Mucosa of gallbladder (tissue), 1 donor: ENCODE measurements around the gene MED15. TPM values are rescaled to one million over a fixed set of nuclear protein-coding genes. Genes with fewer than 3 reads are reported as not detected.
"Not testable (repeated sequence)": the region's sequence is repeated elsewhere in the genome, so short reads cannot be mapped to it uniquely, and the experiment has no call there.

ENCODE experiments used
- DNase-seq: peaks from one replicate; pipeline ENCODE4 v3.0.0-alpha.2; 2020; ENCODE audit warnings: low spot score
- total RNA-seq: library from RNA; stranded (reverse); gene quantifications from one replicate; pipeline ENCODE4 v1.2.1, GENCODE V29; 2021
- donor health status: DM: no; HTN: no; CAD: no.

Gene MED15, protein sequence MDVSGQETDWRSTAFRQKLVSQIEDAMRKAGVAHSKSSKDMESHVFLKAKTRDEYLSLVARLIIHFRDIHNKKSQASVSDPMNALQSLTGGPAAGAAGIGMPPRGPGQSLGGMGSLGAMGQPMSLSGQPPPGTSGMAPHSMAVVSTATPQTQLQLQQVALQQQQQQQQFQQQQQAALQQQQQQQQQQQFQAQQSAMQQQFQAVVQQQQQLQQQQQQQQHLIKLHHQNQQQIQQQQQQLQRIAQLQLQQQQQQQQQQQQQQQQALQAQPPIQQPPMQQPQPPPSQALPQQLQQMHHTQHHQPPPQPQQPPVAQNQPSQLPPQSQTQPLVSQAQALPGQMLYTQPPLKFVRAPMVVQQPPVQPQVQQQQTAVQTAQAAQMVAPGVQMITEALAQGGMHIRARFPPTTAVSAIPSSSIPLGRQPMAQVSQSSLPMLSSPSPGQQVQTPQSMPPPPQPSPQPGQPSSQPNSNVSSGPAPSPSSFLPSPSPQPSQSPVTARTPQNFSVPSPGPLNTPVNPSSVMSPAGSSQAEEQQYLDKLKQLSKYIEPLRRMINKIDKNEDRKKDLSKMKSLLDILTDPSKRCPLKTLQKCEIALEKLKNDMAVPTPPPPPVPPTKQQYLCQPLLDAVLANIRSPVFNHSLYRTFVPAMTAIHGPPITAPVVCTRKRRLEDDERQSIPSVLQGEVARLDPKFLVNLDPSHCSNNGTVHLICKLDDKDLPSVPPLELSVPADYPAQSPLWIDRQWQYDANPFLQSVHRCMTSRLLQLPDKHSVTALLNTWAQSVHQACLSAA
- 107 TPM for total RNA-seq

DNA sequence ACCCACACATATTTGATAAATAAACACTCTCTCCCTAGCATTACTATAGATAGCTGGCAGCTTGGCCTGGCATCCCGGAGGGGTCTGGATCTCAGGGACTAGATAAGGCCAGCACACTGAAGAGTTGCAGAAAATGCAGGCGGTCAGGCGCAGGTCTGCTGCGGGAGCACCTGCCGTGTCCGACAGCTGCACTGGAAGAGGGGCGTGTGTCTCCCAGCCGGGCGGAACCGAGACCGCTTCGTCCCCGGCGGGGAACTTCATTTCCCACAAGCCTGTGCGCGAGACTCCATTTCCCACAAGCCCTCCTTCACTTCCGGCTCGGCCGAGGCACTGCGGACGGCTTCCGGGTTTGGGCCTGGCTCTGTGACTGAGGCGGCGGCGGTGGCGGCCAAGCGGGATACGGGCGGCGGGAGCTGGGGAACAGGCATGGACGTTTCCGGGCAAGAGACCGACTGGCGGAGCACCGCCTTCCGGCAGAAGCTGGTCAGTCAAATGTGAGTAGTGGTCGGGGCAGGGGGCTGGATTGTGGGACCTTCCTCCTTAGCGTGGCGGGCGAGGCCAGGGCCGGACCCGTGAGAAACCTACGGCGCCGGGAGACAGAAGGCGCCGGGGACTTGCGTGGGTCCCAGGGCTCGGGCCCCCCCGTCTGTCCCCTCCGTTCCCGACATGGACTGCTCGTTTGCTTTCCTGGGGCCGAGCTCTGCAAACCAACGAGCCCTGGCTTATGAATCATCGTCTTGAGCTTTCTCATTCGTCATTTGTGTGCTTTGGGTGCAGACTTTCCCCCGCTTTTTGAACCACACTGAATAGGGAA lies at the start of gene MED15:
TSS of gene MED15 (plus strand) at position 358 of the 814 bp plus-strand sequence. CDS start at position 427, 69 bp downstream.
- peak; percentile 87 for DNase-seq

DNA sequence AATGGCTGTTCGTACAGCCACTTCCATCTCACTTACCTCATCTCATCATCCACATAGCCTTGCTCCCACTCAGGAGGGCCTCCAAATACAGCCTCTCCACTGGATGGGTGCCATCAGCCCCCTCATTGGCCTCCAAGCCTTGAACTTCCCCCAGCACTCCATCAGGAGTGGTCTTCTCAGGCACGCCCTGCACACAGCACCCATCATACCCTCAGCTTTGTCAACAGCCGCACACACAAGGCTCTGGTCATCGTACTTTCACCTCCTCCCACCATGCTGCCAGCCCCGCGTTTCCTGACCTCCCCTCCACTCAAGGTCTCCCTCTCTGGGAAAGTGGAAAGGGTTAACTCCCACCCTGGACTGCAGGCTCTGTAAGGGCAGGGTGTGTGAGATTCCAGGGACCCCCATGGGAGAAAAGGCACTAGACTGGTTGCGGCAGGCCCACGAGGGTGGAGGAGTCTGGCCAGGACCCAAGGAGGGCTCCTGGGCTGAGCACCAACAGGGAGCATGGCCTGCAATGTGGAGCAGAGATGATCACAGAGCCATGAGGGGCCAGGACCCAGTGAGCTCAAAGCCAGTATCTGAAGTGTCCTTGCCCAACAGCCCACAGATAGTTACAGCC lies 48.8 kb upstream of the MED15 start:
- DNase-seq = no peak

DNA sequence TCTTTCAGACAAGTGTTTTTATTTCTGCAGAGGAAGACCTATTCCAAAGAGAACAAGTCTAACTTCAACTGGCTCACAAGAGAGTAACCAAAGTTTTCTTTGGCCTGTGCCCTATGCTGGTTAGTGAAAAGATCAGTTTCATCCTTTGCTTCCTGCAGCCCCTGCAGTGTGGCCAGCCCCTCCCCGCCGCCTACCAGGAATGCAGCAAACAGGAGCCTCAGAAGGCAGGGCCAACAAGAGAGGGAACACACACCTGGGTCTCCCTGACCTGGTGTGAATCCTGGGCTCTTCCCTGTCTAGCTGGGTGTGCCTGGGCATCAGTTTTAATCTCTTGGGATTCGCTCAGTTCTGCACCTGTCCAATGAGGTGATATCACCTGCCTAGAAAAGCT lies 48.3 kb upstream of the MED15 start:
- no peak for DNase-seq

DNA sequence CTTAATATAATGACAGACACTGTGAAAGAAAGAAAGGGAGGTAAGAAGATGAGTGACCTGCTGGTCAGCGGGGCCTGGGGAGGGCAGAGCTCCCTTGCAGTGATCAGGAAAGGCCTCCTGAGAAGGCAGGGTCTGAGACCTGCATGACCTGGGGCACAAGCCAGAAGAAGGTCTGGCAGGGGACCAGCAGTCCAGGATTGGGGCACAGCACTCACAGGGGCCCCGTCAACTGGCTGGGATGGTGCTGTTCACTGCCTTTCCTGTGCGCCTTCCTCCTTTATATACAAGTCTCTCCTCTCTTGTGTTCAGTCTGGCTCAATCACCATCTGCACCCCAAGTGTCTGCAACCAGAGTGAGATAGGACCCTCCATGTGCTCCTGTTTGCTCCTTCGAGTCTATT lies 47.5 kb upstream of the MED15 start:
- no peak for DNase-seq

DNA sequence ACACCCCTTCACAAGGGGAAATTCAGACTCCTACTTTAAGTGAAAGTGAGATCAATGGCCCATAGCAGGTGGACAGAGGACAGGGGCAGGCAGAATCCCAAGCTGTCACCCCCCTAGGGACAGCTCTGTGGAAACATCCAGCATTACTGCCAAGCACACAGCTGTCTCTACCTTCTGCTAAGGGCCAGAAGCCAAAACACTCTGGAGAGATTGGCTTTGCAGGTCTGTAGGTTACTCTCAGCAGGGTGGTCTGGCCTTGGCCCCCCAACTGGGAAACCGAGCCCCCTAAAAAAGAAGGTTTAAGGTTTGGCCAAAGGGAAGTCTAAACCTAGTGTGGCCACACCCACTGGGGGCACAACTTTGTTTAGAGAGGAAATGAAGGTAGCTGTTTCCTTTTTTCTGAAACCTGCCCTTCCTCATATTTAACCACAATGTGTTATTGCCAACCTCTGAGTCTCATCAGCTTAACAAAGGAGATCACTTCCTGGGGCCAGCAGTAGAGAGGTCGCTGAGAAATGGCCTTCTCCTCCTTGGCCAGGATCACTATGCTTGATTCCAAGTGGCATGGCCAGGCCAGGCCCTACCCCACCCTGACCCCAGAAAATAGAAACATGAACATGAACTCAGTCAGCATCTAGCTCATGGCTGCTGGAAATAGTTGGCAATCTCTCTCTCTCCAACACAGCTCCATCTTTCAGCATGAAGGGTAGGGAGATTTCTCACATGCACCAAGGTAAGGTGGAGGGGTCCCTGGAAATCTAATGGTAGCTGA lies 43.9 kb upstream of the MED15 start:
- no peak for DNase-seq

DNA sequence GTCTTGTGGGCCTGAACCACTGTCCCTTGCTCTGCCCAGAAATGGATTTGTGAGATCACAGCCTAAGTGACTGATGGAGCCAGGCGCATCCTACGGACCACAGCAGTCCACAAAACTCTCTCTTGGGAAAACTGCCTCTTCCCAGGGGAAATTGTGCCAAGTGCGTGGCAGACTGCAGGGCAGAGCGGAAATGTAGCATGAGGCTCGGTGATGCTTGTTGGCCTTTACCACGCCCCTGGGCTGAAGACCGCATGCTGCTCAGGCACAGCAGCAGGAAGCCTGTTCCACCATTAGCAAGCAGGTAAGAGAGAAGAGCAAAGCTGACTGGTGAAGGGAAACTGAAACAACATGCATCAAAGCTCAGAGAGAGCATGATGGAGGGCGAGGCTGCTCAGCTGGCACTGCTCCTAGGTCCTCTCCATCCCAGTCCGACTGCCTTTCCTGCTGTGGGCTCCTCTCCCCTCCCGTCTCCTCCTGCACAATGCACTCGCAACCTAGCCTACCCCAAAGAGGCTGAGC lies 43.3 kb upstream of the MED15 start:
- DNase-seq = no peak

DNA sequence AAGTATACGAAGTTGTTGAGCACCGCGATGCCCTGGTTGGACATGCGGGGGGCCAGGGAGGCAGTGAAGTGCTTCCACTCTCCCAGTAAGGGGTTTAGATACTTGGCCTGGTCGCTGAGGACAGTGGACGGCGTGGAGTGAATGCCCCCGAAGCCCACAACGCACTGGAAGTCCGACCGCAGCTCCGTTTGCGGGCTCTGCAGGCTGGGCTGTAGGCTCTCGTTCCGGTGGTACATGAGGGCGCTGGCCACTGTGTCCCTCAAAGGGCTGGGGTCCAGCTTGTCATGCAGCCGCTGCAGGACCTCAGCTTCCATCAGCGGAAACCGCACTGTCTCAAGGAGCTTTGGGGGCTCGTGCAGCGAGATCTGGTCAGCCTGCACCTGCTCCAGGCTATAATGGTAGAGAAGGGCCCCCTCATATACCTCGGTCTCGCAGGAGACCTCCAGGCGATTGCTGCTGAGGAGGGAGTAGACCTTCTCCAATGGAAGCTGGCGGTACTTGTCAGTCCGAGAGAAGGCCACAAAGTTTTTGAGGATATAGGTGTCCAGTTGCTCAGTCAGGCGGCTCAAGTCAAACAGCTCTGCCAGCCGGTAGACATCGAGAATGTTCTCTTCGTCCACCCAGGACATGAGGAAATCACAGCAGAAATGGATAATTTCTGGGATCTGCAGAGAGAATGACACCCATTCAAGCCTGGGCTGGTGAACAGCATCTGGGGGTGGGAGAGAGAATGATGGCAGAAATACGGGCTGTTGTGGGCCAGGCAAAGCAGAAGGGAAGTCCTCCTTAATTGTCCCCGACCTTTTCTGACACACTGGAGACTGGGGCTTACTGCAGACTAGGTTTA lies 42.3 kb upstream of the MED15 start:
- DNase-seq = no peak

DNA sequence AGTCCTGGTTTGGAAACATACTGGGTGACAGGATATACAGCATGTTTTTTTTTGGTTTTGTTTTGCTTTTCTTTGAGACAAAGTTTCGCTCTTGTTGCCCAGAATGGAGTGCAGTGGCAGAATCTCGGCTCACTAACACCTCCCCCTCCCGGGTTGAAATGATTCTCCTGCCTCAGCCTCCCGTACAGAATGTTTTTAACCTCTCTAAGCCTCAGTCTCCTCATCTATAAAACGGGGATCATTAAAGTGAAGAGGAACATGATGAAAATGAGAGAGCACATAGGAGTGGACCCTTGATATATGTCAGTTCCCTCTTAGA lies 41.7 kb upstream of the MED15 start:
- no peak for DNase-seq

DNA sequence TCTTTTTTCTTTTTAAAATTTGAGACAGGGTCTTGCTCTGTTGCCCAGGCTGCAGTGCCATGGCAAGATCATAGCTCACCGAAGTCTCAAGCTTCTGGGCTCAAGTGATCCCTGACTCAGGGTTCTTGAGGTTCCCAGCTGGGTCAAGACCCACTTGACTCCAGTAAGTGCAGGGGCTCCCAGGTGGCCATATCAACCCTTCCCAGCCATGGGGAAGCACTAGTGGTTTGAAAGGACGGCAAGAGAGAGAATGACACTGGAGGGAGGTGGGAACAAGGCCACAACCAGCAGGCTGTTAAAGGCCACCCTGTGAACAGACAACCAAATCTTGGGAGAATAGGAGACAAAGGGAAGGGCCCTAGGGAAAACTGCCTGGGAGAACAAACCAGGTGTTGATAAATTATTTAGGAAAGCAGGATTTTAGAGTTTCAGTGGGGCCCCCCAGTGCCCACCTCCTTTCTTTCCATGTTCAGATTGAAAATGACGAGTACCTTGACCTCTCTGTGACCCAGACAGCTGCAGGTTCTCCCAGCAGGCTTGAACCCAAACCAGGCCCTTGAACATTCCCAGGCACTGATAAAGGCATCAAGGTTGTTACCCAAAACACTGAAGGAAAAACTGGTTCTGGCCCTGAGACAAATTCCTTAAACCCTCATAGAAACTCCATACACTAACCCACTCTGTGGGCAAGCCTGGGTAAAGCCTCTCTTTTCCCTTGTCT lies 40.6 kb upstream of the MED15 start:
- DNase-seq = no peak

DNA sequence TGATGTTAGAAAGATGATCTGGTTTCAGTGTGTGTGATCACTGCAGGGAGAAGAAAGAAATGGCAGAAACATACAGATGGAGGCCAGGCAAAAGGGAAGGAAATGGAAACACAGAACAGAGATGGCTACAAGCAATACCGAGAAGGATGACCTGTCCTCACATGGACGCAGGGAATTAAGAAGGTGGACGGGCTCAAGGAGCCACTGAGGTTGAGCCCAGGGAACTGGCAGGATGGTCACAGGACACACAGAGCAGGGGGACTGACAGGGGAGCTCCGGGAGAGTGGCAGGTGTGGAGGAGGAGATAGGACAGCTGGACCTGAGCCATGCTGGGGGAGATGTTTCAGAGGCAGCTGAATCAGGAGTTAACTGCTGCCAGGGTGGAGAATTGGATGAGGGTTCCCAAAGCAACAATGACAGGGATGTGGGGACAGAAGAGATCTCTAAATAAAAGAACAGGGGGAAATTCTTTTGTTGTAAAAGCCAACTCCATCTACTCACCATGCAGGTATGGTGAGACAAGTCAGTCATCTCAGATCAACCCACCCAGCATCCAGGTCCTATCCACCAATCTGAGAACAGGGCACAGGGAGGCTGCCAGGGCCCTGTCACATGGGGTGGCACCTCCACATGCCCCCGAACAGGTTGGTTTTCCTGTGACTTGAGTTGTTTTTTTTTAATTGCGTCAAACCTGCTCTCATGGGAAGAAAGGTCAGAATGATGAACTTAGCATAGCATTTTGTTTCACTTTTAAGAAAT lies 38.1 kb upstream of the MED15 start:
- DNase-seq = no peak

DNA sequence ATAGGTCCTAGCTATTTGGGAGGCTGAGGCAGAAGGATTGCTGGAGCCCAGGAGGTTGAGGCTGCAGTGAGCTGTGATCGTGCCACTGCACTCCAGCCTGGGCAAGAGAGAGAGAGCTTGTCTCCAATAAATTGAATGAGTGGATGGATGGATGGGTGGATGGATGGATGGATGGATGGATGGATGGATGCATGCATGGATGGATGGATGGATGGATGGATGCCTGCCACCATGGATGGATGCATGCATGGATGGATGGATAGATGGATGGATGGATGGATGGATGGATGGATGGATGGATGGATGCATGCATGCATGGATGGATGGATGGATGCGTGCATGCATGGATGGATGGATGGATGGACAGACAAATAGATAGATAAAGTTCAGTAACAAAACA lies 36.9 kb upstream of the MED15 start:
- DNase-seq = not testable (repeated sequence)

DNA sequence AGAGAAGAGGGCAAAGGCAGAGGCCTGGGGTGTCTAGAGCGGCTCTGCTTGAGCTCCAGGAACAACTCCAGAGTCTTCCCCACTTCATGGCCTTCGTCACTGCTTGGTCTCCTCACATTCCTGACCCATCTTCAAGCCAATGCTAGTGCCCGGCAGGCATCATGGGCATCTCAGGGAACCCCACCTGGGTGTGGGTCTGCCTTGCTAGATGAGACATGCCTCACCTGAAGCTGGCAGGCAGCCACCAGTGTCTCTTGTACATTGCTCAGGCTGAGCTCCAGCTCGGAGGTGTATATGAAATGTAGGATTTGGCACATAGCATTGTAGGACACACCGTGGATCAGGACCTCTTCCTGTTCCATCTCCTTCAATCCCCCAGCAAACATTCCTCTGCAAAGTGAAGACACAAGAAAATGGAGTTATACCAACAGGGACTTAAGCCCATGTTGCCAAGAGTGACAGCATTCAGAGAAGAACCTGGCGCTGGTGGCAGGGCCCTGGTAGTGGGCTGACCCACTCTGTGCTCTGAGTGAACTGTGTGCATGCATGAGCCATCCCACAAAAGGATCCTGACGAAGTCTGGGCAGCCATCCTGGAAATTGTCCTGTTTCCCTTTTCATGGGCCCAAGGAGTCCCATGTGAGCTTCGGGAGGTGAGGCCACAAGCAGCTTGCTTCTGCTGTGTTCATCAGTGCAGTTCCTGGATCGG lies 36.1 kb upstream of the MED15 start:
- no peak for DNase-seq

DNA sequence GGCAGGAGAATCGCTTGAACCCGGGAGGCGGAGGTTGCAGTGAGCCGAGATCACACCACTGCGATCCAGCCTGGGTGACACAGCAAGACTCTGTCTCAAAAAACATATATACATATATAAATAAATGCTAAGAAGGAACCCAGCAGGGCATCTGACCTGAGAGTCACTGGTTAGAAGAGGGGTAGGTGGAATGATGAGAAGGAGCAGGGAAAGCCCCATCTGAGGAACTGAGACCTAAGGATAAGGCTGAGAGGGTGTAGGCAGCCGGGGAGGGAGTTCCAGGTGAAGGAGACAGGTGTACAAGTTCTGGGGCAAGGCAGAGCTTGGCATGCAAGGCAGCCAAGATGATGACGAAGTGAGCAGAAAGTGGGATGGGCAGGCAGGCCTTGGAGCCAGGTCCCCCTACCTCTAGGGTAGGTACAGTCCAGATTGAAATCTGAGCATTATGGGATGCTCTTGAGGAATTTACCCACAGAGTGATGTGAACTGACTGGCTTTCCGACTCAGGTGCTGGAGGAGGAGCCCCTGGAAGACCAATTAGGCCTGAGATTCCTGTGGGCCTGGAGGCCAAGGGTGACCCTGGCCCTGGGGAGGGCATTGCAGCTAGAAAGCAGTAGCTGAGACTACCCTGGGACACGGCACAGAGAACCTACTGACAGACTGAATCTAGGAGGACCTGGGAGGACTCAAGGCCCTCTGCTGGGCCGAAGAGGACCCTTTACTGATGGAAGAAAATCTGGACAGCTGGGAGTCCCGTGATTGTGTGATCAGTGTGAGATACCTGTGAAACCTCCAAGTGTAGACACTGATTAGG lies 34.6 kb upstream of the MED15 start:
- DNase-seq = no peak

DNA sequence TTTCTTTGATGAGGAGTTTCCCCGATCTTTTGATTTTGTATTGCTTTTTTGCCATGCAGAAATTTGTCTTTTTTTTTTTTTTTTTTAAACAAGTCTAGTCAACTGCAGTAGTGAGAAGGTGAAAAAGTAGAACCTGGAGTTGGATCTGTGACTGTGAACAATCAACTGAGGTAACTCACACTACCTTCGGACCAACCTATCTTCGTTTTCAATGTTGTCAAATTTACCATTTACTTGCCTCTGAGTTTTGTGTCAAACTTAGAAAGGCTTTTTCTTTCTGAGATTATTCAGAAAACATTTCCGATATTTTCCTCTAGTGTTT lies 32.3 kb upstream of the MED15 start:
- no peak for DNase-seq

DNA sequence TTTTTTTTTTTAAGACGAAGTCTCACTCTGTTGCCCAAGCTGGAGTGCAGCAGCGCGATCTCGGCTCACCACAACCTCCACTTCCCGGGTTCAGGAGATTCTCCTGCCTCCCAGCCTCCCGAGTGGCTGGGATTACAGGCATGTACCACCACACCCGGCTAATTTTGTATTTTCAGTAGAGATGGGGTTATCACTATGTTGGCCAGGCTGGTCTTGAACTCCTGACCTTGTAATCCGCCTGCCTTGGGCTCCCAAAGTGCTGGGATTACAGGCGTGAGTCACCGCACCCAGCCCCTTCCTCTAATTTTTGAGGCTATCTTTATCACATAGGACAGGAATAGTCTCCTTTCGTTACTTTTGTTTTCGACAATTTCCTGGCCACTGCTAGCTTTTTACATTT lies 31.8 kb upstream of the MED15 start:
- not testable (repeated sequence) for DNase-seq

DNA sequence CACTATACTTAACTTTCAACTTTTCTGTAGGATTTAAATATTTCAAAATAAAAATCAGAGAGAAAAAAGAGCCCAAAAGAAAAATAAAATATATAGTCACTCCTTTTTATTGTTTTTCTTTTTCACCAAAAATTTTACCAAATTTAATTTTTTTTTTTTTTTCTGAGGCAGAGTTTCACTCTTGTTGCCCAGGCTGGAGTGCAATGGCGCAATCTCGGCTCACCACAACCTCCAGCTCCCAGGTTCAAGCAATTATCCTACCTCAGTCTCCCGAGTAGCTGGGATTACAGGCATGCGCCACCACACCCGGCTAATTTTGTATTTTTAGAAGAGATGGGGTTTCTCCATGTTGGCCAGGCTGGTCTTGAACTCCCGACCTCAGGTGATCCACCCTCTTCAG lies 29.4 kb upstream of the MED15 start:
- not testable (repeated sequence) for DNase-seq

DNA sequence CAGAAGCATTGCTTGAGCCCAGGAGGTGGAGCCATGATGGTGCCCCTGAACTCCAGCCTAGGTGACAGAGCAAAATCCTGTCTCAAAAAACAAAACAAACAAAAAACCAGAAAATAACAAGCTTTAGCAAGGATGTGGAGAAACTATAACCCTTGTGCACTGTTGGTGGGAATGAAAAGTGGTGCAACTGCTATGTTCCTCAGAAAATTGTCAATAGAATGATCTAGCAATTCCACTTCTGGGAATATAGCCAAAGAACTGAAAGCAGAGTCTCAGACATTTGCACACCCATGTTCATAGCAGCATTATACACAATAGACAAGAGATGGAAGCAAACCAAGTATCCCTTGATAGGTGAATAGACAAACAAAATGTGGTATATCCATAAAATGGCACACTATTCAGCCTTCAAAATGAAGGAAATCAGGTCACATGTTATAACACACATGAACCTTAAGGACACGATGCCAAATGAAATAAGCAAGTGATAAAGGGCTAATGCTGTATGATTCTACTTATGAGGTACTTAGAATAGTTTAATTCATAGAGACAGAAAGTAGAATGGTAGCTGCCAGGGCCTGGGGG lies 27.7 kb upstream of the MED15 start:
- DNase-seq = no peak
